Measurements from ENCODE around the gene HMGB4. TPM values are rescaled to one million over a fixed set of nuclear protein-coding genes. Genes with fewer than 3 reads are reported as not detected.

HMGB4 gene
- total RNA-seq, 1 experiment from 2014 or later, result not detected

GRCh38 chr1:33878392-33878791 lies 14.5 kb downstream of the HMGB4 start:
- in situ Hi-C loops (cut with HindIII; ENCODE audit: low pct_unique_long_range_greater_than_20kb, low sequenced_read_pairs), result no loop called here
- DNase-seq (ENCODE audit: low read depth), result no peak

- in situ Hi-C loops (cut with HindIII; ENCODE audit: low pct_unique_long_range_greater_than_20kb, low sequenced_read_pairs), result no loop called here
These were observed 16.4 kb downstream of the HMGB4 start for GRCh38 chr1:33880305-33880704.

GRCh38 chr1:33886496-33886895 lies 22.6 kb downstream of the HMGB4 start:
- in situ Hi-C loops (cut with HindIII; ENCODE audit: low pct_unique_long_range_greater_than_20kb, low sequenced_read_pairs), result no loop called here
- DNase-seq (ENCODE audit: low read depth), result no peak

More at GRCh38 chr1:33880305-33880704, 16.4 kb downstream of the HMGB4 start:
- DNase-seq (ENCODE audit: low read depth), result no peak

GRCh38 chr1:33893147-33893830 lies 29.4 kb downstream of the HMGB4 start:
- in situ Hi-C loops (cut with HindIII; ENCODE audit: low pct_unique_long_range_greater_than_20kb, low sequenced_read_pairs), result no loop called here
- DNase-seq (ENCODE audit: low read depth), result no peak

GRCh38 chr1:33895396-33895795 lies 31.5 kb downstream of the HMGB4 start:
- in situ Hi-C loops (cut with HindIII; ENCODE audit: low pct_unique_long_range_greater_than_20kb, low sequenced_read_pairs), result no loop called here
- DNase-seq (ENCODE audit: low read depth), result no peak

- in situ Hi-C loops (cut with HindIII; ENCODE audit: low pct_unique_long_range_greater_than_20kb, low sequenced_read_pairs), result no loop called here
These were observed 32.1 kb downstream of the HMGB4 start for GRCh38 chr1:33895976-33896375.

GRCh38 chr1:33897092-33897725 lies 33.3 kb downstream of the HMGB4 start:
- in situ Hi-C loops (cut with HindIII; ENCODE audit: low pct_unique_long_range_greater_than_20kb, low sequenced_read_pairs), result no loop called here
- no peak for DNase-seq (ENCODE audit: low read depth)

More at GRCh38 chr1:33895976-33896375, 32.1 kb downstream of the HMGB4 start:
- DNase-seq (ENCODE audit: low read depth), result no peak

GRCh38 chr1:33898406-33898805 lies 34.5 kb downstream of the HMGB4 start:
- in situ Hi-C loops (cut with HindIII; ENCODE audit: low pct_unique_long_range_greater_than_20kb, low sequenced_read_pairs), result no loop called here
- DNase-seq (ENCODE audit: low read depth), result no peak

- DNase-seq (ENCODE audit: low read depth), result no peak
- in situ Hi-C loops (cut with HindIII; ENCODE audit: low pct_unique_long_range_greater_than_20kb, low sequenced_read_pairs), result no loop called here
These were observed 35.0 kb downstream of the HMGB4 start for GRCh38 chr1:33898881-33899280.

- in situ Hi-C loops (cut with HindIII; ENCODE audit: low pct_unique_long_range_greater_than_20kb, low sequenced_read_pairs), result no loop called here
- DNase-seq (ENCODE audit: low read depth), result no peak
These were observed 35.9 kb downstream of the HMGB4 start for GRCh38 chr1:33899746-33900145.

GRCh38 chr1:33902486-33903209 lies 38.8 kb downstream of the HMGB4 start:
- DNase-seq (ENCODE audit: low read depth), result no peak
- in situ Hi-C loops (cut with HindIII; ENCODE audit: low pct_unique_long_range_greater_than_20kb, low sequenced_read_pairs), result no loop called here

GRCh38 chr1:33903210-33903589 lies 39.3 kb downstream of the HMGB4 start:
- in situ Hi-C loops (cut with HindIII; ENCODE audit: low pct_unique_long_range_greater_than_20kb, low sequenced_read_pairs), result no loop called here
- DNase-seq (ENCODE audit: low read depth), result peak; percentile 44

GRCh38 chr1:33905241-33905640 lies 41.4 kb downstream of the HMGB4 start:
- in situ Hi-C loops (cut with HindIII; ENCODE audit: low pct_unique_long_range_greater_than_20kb, low sequenced_read_pairs), result no loop called here
- DNase-seq (ENCODE audit: low read depth), result no peak

- in situ Hi-C loops (cut with HindIII; ENCODE audit: low pct_unique_long_range_greater_than_20kb, low sequenced_read_pairs), result no loop called here
- DNase-seq (ENCODE audit: low read depth), result no peak
These were observed 42.3 kb downstream of the HMGB4 start for GRCh38 chr1:33906156-33906555.

GRCh38 chr1:33908324-33908956 lies 44.6 kb downstream of the HMGB4 start:
- in situ Hi-C loops (cut with HindIII; ENCODE audit: low pct_unique_long_range_greater_than_20kb, low sequenced_read_pairs), result no loop called here
- DNase-seq (ENCODE audit: low read depth), result no peak
